Right forelimb (tissue), 1 donor: ENCODE data around the gene GALNT9.
"Not testable (repeated sequence)": the region's sequence is repeated elsewhere in the genome, so short reads cannot be mapped to it uniquely, and the experiment has no call there.

Source experiments
- DNase-seq: peaks from one replicate; pipeline ENCODE4 v3.0.0-alpha.2; 2018

GALNT9 gene

DNA sequence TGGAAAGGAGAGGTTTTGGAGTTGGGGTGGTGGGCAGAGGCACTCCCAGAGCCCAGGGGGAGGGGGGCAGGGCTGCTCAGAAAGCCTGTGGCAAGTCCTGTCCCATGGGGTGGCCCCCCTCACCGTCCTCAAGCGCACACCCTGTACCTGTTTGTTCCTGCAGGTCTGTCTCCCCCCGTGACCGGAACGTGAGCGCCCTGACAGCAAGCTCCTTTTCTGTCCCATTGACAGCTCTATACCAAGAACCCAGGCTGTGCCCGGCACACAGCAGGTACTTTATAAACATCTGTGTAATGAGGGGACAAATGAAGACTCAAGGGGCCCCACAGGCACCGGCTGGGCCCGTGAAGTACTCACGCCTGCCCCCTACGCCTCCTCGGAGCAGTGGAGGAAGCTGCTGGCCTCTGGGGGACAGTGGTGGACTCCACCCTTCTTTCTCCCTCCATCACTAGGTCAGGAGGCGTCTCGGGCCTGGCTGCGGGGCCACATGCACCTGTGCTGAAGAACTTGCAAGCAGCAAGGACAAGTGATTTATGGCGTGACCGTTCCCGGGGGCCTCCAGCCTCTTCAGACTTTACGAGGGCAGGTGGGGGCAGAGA lies 65.8 kb downstream of the GALNT9 start:
- no peak for DNase-seq

DNA sequence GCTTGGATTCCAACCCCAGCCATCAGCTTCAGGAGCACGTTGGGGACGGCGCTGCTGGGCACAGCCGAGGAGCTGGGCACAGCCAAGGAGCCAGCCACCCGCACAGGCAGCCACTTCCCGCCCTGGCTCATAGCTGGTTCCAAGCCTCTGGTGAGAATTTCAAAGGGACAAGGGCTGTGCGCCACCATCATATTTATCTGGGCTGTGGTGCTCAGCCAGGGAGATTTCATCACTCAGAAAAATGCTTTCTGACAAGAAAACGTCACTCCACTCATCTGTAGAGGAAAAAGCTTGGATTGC lies 66.4 kb downstream of the GALNT9 start:
- DNase-seq: no peak

- DNase-seq: no peak
These were observed 66.9 kb downstream of the GALNT9 start for GRCh38 chr12:132262256-132263060.

DNA sequence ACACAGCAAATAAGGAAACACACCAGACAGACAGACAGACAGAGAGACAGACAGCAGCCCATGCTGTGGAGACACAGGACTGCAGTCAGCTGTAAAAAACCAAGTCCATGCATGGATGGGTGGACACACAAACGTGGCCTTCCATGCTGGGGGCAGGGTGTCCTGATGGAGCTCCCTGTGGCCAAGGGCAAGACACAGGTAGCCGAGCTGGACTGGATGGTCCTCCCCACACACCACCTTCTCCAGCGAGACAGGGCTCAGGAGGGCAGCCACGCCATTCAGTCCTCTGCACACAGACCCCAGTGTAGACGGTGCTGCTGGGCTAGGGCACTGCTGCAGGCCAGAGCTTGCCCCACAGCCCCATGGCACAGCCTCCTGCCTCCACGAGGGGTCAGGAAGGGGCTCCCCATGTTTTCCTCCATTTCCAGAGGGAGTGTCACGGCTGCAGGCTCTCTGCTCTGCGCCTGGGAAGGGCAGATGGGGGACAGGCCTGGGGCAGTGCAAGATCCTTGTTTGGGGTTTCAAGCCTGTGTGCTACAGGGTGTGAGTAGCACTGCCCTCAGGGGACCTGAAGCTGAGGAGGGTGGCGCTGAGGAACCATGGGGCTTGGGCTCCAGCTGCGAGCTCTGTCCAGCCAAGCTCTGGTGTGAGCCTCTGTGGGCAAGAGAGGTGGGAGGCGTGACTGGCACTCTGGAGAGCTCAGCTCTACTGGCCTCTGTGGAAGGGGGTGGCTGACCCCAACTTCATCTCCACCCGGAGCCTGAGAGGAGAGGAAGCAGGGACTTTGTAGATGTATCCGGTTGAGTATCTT lies 67.9 kb downstream of the GALNT9 start:
- no peak for DNase-seq

DNA sequence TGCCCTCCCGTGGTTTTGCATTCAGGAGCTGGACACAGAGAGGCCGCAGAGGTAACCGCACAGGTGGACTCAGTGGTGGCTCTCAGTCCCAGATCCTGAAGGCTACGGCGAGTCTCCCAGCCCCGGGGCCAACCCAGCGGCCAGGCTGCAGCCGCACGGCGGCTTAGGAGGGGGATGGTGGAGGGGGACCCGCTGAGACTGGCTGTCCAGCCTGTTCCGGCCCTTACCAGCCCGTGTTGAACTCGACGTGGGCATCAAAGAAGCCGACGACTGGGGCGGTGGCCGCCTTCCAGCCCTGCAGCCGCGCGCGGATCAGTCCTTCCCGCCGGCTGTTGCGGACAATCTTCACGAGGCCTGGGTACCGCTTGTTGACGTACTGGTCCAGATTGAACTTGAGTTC lies 68.7 kb downstream of the GALNT9 start:
- no peak for DNase-seq

DNA sequence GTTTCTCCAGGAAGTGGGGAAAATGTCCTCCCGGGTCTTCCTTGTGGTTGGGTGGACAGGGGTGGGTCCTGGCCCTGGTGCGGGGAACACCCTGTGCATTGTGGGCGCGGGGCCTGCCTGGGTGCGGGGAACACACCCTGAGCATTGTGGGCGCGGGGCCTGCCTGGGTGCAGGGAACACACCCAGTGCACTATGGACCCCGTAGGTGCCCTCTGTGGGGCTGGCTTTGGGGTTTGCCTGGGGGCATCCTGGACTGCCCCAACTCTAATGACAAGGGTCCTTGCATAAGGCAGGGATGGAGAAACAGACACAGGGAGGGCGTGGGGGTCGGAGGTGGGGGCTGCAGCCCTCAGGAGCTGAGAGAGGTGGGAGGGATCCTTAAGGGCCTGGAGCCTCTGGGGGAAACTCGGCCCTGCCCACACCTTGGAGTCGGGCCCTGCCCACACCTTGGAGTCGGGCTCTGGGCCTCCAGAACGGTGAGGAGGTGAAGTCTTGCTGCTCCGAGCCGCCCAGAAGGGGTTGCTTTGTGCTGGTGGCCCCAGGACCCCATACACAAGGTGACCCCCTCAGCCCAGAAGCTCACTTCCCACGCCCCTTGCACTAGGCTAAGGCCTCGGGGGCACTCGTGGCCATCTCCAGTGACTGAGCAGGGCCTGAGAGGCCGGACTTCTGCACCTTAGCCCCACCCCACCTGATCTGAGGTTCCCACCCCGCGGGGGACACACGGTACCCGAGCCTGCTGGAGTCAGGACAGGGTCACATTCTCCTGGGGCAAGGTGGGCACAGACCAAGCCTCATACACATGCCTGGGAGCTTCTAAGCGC lies 69.3 kb downstream of the GALNT9 start:
- DNase-seq: no peak

DNA sequence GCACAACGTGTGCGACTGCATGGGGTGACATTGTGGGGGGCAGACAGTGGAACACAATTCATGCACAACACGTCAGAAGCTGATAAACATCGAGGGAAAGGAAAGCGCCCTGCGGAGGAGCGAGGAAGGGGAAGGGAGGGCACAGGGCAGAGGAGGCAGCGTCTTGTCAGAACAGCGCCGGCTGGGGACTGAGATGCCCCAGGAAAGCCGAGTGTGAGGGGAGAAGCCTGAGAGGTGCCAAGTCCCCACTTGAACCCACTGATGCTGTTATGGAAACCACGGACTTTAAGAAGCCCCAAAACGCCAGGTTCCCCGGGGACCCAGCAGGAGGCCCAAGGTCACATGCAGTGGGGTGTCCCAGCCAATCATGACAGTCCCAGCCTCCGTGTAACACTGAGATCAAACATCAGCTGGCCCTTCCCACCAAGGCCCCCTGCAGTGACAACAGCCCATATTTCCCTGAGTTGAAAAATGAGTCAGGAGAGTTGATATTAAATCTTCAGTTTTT lies 70.0 kb downstream of the GALNT9 start:
- no peak for DNase-seq

DNA sequence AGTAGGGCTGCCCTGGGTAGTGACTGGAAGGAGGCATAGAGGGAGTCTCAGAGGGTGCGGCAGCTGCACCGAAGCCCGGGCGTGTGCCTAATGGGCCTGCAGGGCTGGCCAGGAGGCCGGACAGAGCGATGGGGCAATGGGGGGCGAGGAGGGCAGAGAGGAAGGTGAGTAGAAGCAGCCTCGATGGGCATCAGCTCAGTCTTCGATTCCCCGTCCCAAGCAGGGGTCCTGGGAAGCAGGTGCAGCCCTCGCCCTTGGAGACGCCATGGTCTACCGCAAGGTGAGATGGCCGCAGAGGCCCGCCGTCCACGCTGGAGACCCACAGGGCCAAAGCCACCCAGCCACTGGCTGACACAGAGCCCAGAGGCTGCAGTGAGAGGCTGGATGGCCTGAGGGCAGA lies 70.8 kb downstream of the GALNT9 start:
- no peak for DNase-seq

DNA sequence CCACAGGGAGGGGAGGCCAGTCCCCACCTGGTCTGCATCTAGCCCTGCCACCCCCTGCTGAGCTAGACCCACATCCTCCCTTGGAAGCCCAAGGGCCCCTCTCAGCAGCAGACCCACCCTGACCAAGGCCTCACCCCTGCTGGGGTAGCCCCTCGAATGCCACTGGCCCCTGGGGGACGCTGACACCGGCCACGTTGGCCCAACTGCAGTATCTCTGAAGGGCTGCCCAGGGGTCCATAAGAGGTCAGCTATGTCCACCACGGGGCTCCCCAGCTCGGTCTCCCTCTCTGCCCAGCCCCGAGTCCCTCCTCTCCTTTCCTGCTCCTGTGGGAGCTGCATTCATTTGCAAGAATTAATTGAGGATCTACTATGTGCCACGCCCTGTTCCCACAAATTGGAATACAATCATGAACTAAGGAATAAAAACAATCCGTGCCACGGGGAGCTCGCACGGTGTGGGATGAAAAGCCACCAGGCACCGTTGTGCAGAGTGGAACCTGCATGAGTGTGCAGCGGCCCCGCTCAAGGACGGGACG lies 71.4 kb downstream of the GALNT9 start:
- no peak for DNase-seq

DNA sequence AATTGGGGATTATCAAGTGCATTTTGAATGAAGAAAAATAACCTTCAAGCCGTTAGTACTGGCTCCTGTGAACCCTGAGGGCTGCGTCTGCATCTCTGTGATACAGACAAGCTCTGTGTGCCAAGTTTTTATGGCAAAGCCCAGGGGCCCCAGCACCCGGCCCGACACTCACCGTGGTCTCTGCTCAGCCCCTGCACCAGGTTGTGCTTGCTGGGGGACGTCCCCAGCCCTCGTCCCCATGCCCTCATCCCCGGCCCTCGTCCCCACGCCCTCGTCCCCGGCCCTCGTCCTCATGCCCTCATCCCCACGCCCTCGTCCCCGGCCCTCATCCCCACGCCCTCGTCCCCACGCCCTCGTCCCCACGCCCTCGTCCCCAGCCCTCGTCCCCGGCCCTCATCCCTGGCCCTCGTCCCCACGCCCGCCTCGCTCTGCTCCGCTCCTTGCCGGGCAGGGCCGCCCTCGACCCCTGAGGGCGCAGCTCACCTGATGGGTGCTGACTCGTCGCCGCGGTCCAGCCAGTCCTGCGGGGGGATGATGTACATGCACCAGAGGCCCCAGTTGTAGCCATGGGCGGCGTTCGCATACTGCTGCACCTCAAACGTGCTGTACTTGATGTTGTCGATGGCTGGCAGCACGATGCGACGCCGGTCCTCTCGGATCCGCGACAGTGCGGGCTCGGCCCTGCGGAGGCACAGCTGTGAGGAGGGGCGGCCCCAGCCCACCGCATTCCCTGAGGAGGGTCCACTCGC lies 72.0 kb downstream of the GALNT9 start:
- no peak for DNase-seq

GRCh38 chr12:132256646-132257045 lies 72.7 kb downstream of the GALNT9 start:
- no peak for DNase-seq

DNA sequence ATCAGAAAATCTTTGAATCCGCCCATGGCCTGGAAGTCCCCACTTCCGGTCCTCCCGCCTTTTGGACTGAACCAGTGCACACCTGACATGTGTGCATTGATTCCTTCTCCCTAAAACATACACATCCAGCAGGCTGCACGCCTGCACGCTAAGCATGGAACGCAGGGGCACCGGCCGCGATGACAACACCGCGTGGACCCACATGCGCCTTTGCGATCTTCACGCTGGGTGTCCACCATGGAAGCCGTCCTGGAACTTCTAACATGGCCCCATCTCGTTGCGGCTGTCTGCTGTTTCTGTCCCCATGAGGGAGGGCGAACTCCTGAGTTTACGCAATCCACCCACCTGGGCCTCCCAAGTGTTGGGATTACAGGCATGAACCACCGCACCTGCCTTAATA lies 73.7 kb downstream of the GALNT9 start:
- no peak for DNase-seq

DNA sequence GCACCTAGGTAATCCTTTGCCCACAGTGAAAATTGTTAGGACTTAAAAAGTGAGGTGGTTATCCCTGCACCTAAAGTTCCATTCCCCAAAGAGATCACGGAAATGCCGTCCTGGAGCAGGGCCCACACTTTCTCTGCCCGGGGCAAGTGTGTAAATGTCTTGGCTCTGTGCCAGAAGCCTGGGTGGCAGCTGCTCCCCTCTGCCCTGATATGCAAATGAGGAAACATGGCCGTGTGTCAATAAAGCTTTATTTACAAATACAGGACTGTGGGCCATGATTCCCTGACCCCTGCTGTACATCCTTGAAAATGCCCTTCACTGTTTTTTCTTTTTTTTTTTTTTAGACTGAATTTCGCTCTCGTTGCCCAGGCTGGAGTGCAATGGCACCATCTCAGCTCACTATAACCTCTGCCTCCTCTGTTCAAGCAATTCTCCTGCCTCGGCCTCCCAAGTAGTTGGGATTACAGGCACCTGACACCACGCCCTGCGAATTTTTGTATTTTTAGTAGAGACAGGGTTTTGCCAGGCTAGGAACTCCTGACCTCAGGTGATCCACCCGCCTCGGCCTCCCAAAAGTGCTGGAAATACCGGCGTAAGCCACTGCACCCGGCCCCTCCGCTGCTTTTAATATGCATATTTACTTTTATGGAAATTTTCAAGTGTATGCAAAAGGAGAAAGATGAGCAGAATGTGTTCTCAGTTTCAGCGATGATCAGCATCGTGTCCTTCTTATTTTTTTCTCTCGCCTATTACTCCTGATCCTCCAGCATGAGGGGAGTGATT lies 75.5 kb downstream of the GALNT9 start:
- no peak for DNase-seq

DNA sequence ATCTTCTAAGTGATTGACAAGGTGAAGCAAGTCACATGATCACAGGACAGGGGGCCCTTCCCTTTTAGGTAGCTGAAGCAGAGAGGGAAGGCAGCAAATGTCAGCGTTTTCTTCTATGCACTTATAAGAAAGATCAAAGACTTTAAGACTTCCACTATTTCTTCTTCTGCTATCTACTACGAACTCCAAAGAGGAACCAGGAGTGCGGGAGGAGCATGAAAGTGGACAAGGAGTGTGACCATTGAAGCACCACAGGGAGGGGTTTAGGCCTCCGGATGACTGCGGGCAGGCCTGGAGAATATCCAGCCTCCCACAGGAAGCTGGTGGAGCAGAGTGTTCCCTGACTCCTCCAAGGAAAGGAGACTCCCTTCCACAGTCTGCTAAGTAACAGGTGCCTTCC lies 76.4 kb downstream of the GALNT9 start:
- DNase-seq: not testable (repeated sequence)

DNA sequence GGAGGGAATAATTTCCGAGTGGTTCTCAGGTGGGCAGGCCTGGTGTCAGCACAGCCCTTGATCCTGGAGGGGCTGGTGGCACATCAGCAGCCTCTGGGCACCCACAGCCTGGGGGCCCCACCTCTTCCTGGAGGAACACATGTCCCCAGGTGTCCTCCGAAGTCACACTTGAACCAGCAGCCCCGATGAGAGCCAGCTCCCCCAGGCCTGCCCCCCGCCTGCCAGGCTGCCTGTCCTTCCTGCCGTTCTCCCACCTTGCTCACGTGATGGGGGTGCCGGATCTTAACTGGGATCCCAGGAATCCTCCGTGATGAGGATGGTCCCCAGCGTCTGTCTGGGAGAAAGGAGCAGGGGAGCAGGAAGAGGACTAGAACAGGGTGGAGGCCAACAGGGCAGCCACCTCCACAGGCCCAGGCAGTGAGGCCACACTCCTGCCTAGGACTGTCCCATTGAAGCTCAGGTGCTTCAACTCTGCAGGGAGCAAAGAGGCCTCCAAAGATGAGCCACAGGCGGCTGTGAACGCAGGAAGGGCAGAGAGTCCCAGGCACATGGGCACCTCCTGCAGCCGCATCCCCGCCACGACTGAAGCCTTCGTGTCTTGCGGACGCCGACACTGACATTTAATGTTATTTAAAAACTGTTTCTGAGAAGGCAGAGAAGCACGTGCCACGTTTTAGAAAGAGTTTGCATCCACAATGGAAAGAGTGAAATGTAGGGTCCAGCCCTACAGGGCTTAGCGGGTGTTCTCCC lies 77.5 kb downstream of the GALNT9 start:
- no peak for DNase-seq

- DNase-seq: no peak
These were observed 78.1 kb downstream of the GALNT9 start for GRCh38 chr12:132251310-132251709.

DNA sequence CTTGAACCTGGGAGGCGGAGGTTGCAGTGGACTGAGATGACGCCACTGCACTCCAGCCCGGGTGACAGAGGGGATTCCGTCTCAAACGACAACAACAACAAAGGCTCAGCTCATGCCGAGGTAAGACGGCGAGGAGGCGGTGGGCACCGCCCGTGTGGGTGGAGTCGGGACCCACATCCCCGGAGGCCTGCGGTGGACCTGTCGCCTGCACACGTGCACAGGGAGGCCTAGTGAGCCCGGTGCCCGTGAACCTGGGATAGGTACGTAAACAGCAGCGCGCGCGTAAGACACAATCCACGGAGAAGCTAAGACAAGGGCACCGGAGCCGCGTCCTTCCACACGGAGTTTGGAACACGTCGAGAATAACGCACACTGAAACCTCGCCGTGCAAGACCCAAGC lies 78.7 kb downstream of the GALNT9 start:
- no peak for DNase-seq

DNA sequence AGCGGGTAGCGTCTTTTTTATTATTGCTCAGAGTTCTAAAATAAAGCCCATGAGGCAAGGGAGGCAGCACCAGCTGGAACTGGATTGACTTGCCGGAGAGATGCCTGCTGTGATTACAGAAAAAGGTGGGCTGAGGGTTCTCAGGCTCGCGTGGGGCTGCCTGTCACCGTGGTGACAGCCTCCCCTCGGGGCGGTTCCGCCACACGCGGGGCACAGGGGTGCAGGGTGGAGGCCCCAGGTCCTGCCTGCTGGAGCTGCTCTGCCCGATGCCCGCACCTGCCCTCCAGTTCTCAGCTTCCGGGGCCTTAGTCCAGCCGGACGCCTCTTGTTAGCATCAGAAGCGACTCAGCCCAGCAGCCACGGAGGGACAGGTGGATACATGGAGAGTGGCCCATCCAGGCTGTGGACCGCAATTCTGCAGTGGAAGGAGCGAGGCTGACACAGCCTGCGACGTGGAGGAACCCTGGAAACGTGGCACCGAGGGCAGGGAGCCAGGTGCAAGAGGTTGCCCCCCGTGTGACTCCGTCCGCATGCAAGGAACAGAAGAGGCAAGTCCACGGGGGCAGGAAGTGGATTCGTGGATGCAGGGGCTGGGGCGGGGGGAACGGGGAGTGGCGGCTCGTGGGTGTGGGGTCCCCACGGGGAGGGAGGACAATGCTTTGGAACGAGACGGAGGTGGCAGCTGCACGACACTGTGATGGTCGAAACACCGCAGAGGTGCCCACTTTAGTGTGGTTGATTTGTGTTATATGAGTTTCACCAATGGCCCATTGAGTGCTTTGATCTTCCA lies 79.5 kb downstream of the GALNT9 start:
- no peak for DNase-seq

- no peak for DNase-seq
These were observed 80.8 kb downstream of the GALNT9 start for GRCh38 chr12:132248453-132249167.
